DND-41 (cell line): ENCODE data around the gene TMEM214.

ENCODE experiments used
- ATAC-seq: fragments of 200-7000 bp; cut with Tn5 transposase; 3 replicates; pipeline ENCODE4 v1.9.1; 2021; ENCODE audit warnings: low read depth; ENCODE audit not compliant: insufficient read depth
- DNase-seq: peaks from one replicate; pipeline ENCODE4 v3.0.0-alpha.2; 2020
- H2AFZ ChIP-seq: 2 replicates; pipeline ENCODE4 v1.6.0; 2012; ENCODE audit warnings: low read depth, low read length
- H3K27ac ChIP-seq: 2 replicates; pipeline ENCODE4 v1.5.1; 2012; ENCODE audit warnings: low read length, inconsistent platforms
- H3K27me3 ChIP-seq: fragments of 200-600 bp; sonication (generic); 2 replicates; pipeline ENCODE4 v1.6.0; 2012; ENCODE audit warnings: low read length, mild to moderate bottlenecking, inconsistent platforms; ENCODE audit not compliant: insufficient read depth, poor library complexity
- H3K36me3 ChIP-seq: 2 replicates; pipeline ENCODE4 v1.5.1; 2012; ENCODE audit warnings: low read length, inconsistent platforms; ENCODE audit not compliant: insufficient read depth
- H3K4me1 ChIP-seq: 2 replicates; pipeline ENCODE4 v1.5.1; 2012; ENCODE audit warnings: mild to moderate bottlenecking, low read length; ENCODE audit not compliant: insufficient read depth
- H3K4me2 ChIP-seq: 2 replicates; pipeline ENCODE4 v1.6.0; 2012; ENCODE audit warnings: mild to moderate bottlenecking, moderate library complexity, low read length, inconsistent platforms; ENCODE audit not compliant: insufficient read depth
- H3K4me3 ChIP-seq, 2 experiments: fragments of 200-600 bp in 1 of 2; shearing (Covaris generic) in 1 of 2; 2 replicates each; pipeline ENCODE4 v1.5.1; 2012 to 2016; ENCODE audit warnings: inconsistent platforms in 2 of 2, low read length in 2 of 2, mild to moderate bottlenecking in 2 of 2, low read depth in 1 of 2, moderate library complexity in 1 of 2
- H3K79me2 ChIP-seq: 2 replicates; pipeline ENCODE4 v1.6.0; 2012; ENCODE audit warnings: low read length, inconsistent platforms; ENCODE audit not compliant: insufficient read depth
- H3K9ac ChIP-seq: 2 replicates; pipeline ENCODE4 v1.6.0; 2012; ENCODE audit warnings: low read depth, mild to moderate bottlenecking, inconsistent platforms, low read length, moderate library complexity
- H3K9me3 ChIP-seq: 2 replicates; pipeline ENCODE4 v1.5.1; 2012; ENCODE audit warnings: low read length, moderate library complexity, mild to moderate bottlenecking, inconsistent platforms; ENCODE audit not compliant: insufficient read depth, severe bottlenecking
- H4K20me1 ChIP-seq: 2 replicates; pipeline ENCODE4 v1.6.0; 2012; ENCODE audit warnings: low read length; ENCODE audit not compliant: insufficient read depth
- EZH2 ChIP-seq: IDR thresholded peaks from 3 replicates; pipeline ENCODE4 v1.6.1; 2012; ENCODE audit warnings: borderline replicate concordance, low read depth, mild to moderate bottlenecking, moderate library complexity, low read length, inconsistent platforms; ENCODE audit not compliant: severe bottlenecking
- TF ChIP-seq, protein P1 (sequence below): IDR thresholded peaks from 2 replicates; pipeline ENCODE4 v1.5.1; 2012; ENCODE audit warnings: borderline replicate concordance, low read length, moderate library complexity, mild to moderate bottlenecking; ENCODE audit not compliant: poor library complexity, severe bottlenecking; ENCODE audit errors: extremely low read depth

The TMEM214 gene

DNA sequence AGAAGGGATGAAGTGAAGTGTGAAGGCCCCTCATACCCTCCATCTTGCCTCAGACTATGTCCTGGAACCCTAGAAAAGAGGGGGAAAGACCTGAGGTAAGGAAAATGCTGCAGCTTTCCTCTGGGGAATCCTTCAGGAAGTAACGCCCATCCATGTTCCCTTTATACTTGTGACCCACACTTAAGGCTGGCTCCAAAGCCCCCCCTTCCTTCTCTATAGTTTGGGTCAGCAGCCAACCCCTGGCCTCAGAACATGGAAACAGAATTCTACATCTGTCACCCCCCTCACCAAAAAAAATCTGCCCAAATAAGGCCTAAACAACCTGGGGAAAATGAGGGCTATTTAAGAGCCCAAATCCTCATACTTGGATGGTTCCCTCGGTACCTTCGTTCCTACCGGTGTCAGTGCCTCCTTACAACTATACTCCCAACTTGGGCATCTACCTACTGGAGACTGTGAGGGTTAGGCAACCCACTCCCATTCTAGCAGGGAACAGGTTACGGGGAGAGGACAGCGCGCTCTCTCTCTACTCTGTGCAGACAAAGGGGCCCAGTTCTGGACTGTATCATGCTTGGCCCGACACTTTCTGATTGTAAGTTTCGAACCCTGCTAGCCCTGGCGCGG is 38.0 kb downstream of the TMEM214 start:
- TF ChIP-seq EZH2, result no peak
- TF ChIP-seq, protein P1, sequence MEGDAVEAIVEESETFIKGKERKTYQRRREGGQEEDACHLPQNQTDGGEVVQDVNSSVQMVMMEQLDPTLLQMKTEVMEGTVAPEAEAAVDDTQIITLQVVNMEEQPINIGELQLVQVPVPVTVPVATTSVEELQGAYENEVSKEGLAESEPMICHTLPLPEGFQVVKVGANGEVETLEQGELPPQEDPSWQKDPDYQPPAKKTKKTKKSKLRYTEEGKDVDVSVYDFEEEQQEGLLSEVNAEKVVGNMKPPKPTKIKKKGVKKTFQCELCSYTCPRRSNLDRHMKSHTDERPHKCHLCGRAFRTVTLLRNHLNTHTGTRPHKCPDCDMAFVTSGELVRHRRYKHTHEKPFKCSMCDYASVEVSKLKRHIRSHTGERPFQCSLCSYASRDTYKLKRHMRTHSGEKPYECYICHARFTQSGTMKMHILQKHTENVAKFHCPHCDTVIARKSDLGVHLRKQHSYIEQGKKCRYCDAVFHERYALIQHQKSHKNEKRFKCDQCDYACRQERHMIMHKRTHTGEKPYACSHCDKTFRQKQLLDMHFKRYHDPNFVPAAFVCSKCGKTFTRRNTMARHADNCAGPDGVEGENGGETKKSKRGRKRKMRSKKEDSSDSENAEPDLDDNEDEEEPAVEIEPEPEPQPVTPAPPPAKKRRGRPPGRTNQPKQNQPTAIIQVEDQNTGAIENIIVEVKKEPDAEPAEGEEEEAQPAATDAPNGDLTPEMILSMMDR, result no peak
- Histone ChIP-seq H3K79me2 (peaks cover 28% of the 10 kb centered on the region), H2AFZ (peak overlapping the region; percentile 73)

DNA sequence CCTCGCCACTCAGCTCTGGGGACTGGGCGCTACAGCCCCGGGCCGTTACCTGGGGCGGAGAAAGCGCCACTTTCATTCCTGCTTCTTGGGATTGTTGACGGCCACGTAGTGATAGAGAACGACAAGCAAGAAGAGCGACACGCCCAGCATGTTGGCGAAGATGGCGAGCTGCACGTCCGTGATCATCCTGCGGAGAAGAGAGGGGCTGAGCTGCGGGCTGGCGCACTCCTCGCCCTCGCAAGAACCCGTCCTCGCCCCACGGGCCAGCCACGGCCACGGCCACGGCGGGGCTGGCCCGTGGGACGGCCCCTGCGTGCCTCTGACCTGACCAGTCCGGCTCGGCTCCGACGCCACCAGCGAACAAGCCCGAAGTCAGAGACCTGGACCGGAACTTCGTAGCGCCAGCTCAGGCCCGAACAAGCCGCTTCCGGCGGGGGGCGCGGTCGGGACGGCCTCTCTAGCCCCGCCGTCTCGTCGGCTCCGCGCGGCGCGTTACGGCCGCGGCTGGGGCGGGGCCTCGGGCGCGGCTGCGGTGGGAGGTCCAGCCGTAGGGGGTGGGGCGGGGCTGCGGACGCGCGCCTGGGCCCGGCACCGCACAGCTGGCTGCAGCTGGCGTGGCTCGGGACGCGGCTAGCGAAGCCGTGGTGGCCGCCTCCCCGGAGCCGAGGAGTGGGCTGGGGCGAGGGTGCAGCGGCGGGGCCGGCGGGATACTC is 38.7 kb downstream of the TMEM214 start, which contains the start of gene OST4:
Gene OST4 (minus strand): TSS at position 378 of the 713 bp plus-strand sequence.
- peaks cover 35% of the 10 kb centered on the region for H3K36me3 ChIP-seq
- ATAC-seq (peak; percentile 90), DNase-seq (peak; percentile 89)
- peak within 1 kb of the TSS; percentile 84 for H3K9ac ChIP-seq
- H3K9me3 ChIP-seq, result no peaks in the 10 kb centered on the region
- peak within 1 kb of the TSS; percentile 78 for H3K27ac ChIP-seq
- peaks cover 55% of the 10 kb centered on the region for H3K4me1 ChIP-seq
- H3K4me2 ChIP-seq, result peak within 1 kb of the TSS; percentile 95
- H3K4me3 ChIP-seq, result peak within 1 kb of the TSS; percentile 84 to 91
- peaks cover 28% of the 10 kb centered on the region for H3K79me2 ChIP-seq
- peaks cover 20% of the 10 kb centered on the region; the same call in 1 of the 2 replicates for H4K20me1 ChIP-seq
- H2AFZ ChIP-seq, result peak within 1 kb of the TSS; percentile 73
- no peaks in the 10 kb centered on the region for H3K27me3 ChIP-seq
- TF ChIP-seq EZH2, result no peak
- TF ChIP-seq, protein P1, result peak; percentile 11

More for the DNA sequence above, 38.0 kb downstream of the TMEM214 start:
- Histone ChIP-seq H3K9me3 (no peaks in the 10 kb centered on the region), H3K27ac (peak overlapping the region; percentile 72), H3K9ac (peak overlapping the region; percentile 84), H3K4me3 (peak overlapping the region; percentile 84 to 91), H3K27me3 (no peaks in the 10 kb centered on the region), H3K36me3 (peaks cover 40% of the 10 kb centered on the region), H3K4me1 (peaks cover 50% of the 10 kb centered on the region), H3K4me2 (peak overlapping the region; percentile 95), H4K20me1 (peaks cover 20% of the 10 kb centered on the region; the same call in 1 of the 2 replicates)
- ATAC-seq, result no peak
- DNase-seq, result no peak

DNA sequence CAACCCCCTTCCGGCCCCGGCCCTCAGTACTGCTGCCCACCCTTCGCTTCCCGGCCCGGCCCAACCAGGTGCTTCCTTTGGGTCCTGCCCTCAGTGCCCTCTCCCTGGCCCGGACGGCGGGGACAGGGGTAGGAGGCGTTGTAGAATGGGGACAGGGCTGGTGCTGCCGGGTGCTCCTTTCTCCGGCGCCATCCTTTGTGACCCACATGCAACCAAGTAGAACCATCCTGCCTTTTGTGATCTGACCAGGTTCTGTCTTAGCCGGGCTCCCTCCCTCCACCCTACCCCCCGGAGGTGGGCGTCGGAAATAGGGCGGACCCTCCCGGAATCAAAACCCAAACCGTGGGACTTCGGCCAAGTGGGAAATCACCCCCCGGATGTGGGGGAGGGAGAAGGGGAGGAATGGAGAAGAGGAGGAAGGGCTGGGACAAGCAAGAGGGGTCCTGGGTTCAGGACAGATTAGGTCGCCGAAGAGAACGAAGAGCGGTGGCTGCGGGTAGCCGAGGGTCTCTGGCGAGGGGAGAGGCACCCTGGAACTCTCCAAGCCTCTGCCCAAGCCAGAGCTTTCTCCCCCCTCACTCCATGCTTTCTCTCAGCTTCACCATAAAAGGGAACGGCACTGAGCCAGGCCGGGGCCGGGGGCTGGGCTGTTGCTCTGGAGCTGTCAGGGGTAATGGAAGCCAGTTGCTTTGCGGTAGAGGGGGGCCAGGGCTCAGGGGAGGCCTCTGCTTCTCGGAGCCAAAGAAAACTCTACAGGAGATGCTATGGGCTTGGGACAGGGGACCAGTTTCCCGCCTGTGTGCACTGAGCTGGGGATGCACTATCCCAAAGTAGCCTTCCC is 39.4 kb downstream of the TMEM214 start:
- no peak; the same call in 1 of the 3 replicates for ATAC-seq
- peak overlapping the region; percentile 95 for H3K4me2 ChIP-seq
- no peaks in the 10 kb centered on the region for H3K27me3 ChIP-seq
- TF ChIP-seq EZH2, result no peak
- TF ChIP-seq, protein P1, result no peak
- H4K20me1 ChIP-seq, result peaks cover 20% of the 10 kb centered on the region; the same call in 1 of the 2 replicates
- no peaks in the 10 kb centered on the region for H3K9me3 ChIP-seq
- peak overlapping the region; percentile 84 to 91; a peak in 3 of 4 replicates for H3K4me3 ChIP-seq
- H3K9ac ChIP-seq, result peak overlapping the region; percentile 84
- peaks cover 28% of the 10 kb centered on the region for H3K79me2 ChIP-seq
- H2AFZ ChIP-seq, result peak overlapping the region; percentile 73
- peaks cover 55% of the 10 kb centered on the region for H3K4me1 ChIP-seq
- H3K36me3 ChIP-seq, result peaks cover 35% of the 10 kb centered on the region
- peak overlapping the region; percentile 78 for H3K27ac ChIP-seq
- no peak for DNase-seq
